SU-DHL-6 (cell line): ENCODE data around the gene DNASE1L1.
"Not testable (repeated sequence)": the region's sequence is repeated elsewhere in the genome, so short reads cannot be mapped to it uniquely, and the experiment has no call there.

Source experiments
- H2AFZ ChIP-seq: fragments of 200-600 bp; sonication (generic); 2 replicates; pipeline ENCODE4 v1.6.1; 2014; ENCODE audit warnings: low read depth, mild to moderate bottlenecking, moderate library complexity, mixed read lengths, antibody characterized with exemption, low read length; ENCODE audit not compliant: severe bottlenecking
- H3F3A ChIP-seq: fragments of 200-600 bp; shearing (Covaris generic); 2 replicates; pipeline ENCODE4 v1.6.0; 2016; ENCODE audit warnings: antibody characterized with exemption, mild to moderate bottlenecking; ENCODE audit not compliant: insufficient read depth
- H3K27ac ChIP-seq: fragments of 200-600 bp; sonication (generic); 2 replicates; pipeline ENCODE4 v1.5.1; 2016; ENCODE audit warnings: low read depth, mild to moderate bottlenecking, low read length, moderate library complexity, mixed read lengths
- H3K27me3 ChIP-seq: fragments of 200-600 bp; sonication (generic), shearing (Covaris generic); 2 replicates; pipeline ENCODE4 v1.6.0; 2014; ENCODE audit warnings: mild to moderate bottlenecking, low read length
- H3K36me3 ChIP-seq: fragments of 200-600 bp; sonication (generic); 2 replicates; pipeline ENCODE4 v1.6.1; 2014; ENCODE audit warnings: mild to moderate bottlenecking, low read length, mixed read lengths
- H3K4me2 ChIP-seq: fragments of 300-600, 200-600 bp; shearing (Covaris generic), sonication (generic); 2 replicates; pipeline ENCODE4 v1.6.0; 2014; ENCODE audit warnings: low read length, low read depth, mild to moderate bottlenecking; ENCODE audit not compliant: poor library complexity, severe bottlenecking
- H3K4me3 ChIP-seq: fragments of 200-600 bp; sonication (generic); 2 replicates; pipeline ENCODE4 v1.5.1; 2014; ENCODE audit warnings: antibody characterized with exemption, low read length, mild to moderate bottlenecking, mixed read lengths; ENCODE audit not compliant: insufficient read depth, poor library complexity, severe bottlenecking
- H3K79me2 ChIP-seq: fragments of 200-600 bp; sonication (generic); 2 replicates; pipeline ENCODE4 v1.6.1; 2014; ENCODE audit warnings: mild to moderate bottlenecking, low read length, moderate library complexity; ENCODE audit not compliant: insufficient read depth
- H3K9ac ChIP-seq: fragments of 200-600 bp; sonication (generic); 2 replicates; pipeline ENCODE4 v1.7.0; 2014; ENCODE audit warnings: mild to moderate bottlenecking, low read length
- H3K9me2 ChIP-seq: fragments of 200-600 bp; sonication (generic); replicated peaks from 2 replicates; pipeline ENCODE4 v1.6.1; 2014; ENCODE audit warnings: low read length; ENCODE audit not compliant: insufficient read depth
- H3K9me3 ChIP-seq: fragments of 200-600 bp; sonication (generic); 2 replicates; pipeline ENCODE4 v1.6.1; 2014; ENCODE audit warnings: low read length, mixed read lengths; ENCODE audit not compliant: insufficient read depth
- H4K20me1 ChIP-seq: fragments of 200-600 bp; sonication (generic); 2 replicates; pipeline ENCODE4 v1.6.1; 2014; ENCODE audit warnings: low read depth, mild to moderate bottlenecking, antibody characterized with exemption, low read length, moderate library complexity, mixed read lengths
- EZH2phosphoT487 ChIP-seq: fragments of 200-600 bp; sonication (generic), shearing (Covaris generic); conservative IDR thresholded peaks from 2 replicates; pipeline ENCODE4 v1.6.1; 2018; ENCODE audit warnings: mild to moderate bottlenecking, antibody characterized with exemption, low read length, moderate library complexity, mixed read lengths
- TF ChIP-seq, protein P1 (sequence below): fragments of 200-600 bp; sonication (generic); IDR thresholded peaks from one replicate; pipeline ENCODE4 v1.5.1; 2017; ENCODE audit warnings: antibody characterized with exemption, mild to moderate bottlenecking, low read length, moderate library complexity; ENCODE audit not compliant: insufficient read depth, poor library complexity, severe bottlenecking

DNASE1L1 gene

DNA sequence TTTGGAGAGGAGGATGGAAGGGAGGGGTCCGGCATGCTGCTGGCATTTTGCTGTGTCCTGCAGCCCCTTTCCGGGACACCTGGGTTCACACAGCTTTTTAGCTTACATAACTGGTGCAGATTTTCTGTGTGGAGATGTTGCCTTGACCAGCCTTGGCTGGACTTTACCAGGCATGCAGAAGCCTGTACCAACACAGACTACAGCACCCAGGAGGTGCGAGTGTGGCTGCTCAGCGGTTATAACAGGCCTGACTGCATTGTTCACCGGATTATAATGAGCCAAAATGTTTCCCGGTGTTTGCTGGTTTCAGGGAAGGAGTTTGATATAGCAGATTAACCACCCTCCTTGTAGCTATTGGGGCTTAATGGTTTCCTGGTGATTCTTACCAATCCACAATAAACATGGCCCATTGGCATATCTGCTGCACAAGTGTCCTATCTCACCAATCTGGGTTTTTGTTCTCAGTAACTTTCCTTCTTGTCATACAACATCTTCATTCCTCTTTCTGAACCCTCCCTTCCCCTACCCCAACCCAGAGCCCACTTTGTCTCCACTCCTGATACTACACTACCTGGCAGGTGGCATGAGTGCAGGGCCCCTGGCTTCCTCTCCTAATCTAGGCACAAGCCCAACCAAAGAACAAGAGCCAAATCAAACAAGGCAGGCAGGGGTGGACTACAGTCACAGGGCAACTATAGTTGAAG is 7.0 kb downstream of the DNASE1L1 start:
- Histone ChIP-seq H3K36me3 (peaks cover 12% of the 10 kb centered on the region), H2AFZ (no peak overlapping the region), H4K20me1 (no peaks in the 10 kb centered on the region; the same call in 1 of the 2 replicates), H3K27ac (peak overlapping the region; percentile 43), H3K9me3 (no peaks in the 10 kb centered on the region), H3K4me3 (no peak overlapping the region), H3K27me3 (no peaks in the 10 kb centered on the region), H3K9me2 (no peaks in the 10 kb centered on the region), H3K4me2 (no peak overlapping the region), H3K79me2 (peaks cover 10% of the 10 kb centered on the region; the same call in 1 of the 2 replicates), H3F3A (peaks cover 45% of the 10 kb centered on the region), H3K9ac (no peak overlapping the region)
- TF ChIP-seq, protein P1, sequence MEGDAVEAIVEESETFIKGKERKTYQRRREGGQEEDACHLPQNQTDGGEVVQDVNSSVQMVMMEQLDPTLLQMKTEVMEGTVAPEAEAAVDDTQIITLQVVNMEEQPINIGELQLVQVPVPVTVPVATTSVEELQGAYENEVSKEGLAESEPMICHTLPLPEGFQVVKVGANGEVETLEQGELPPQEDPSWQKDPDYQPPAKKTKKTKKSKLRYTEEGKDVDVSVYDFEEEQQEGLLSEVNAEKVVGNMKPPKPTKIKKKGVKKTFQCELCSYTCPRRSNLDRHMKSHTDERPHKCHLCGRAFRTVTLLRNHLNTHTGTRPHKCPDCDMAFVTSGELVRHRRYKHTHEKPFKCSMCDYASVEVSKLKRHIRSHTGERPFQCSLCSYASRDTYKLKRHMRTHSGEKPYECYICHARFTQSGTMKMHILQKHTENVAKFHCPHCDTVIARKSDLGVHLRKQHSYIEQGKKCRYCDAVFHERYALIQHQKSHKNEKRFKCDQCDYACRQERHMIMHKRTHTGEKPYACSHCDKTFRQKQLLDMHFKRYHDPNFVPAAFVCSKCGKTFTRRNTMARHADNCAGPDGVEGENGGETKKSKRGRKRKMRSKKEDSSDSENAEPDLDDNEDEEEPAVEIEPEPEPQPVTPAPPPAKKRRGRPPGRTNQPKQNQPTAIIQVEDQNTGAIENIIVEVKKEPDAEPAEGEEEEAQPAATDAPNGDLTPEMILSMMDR: no peak
- TF ChIP-seq EZH2phosphoT487: no peak

GRCh38 chrX:154401045-154401799 is 7.8 kb downstream of the DNASE1L1 start:
- Histone ChIP-seq H2AFZ (no peak overlapping the region), H3F3A (peaks cover 45% of the 10 kb centered on the region), H3K27me3 (no peaks in the 10 kb centered on the region), H3K36me3 (peaks cover 12% of the 10 kb centered on the region), H3K9me2 (no peaks in the 10 kb centered on the region), H4K20me1 (no peaks in the 10 kb centered on the region; the same call in 1 of the 2 replicates), H3K9me3 (no peaks in the 10 kb centered on the region), H3K27ac (peak overlapping the region; percentile 43; the same call in 1 of the 2 replicates), H3K4me3 (no peak overlapping the region), H3K4me2 (no peak overlapping the region), H3K9ac (no peak overlapping the region), H3K79me2 (peaks cover 10% of the 10 kb centered on the region; the same call in 1 of the 2 replicates)
- TF ChIP-seq EZH2phosphoT487: no peak
- TF ChIP-seq, protein P1: no peak

GRCh38 chrX:154400369-154400817 is 8.7 kb downstream of the DNASE1L1 start:
- peaks cover 12% of the 10 kb centered on the region for H3K36me3 ChIP-seq
- H3K9me2 ChIP-seq, H3K27ac ChIP-seq, H3K9me3 ChIP-seq, H2AFZ ChIP-seq, H3K9ac ChIP-seq, H3K4me3 ChIP-seq, H3K79me2 ChIP-seq, H4K20me1 ChIP-seq, H3K4me2 ChIP-seq, H3K27me3 ChIP-seq: not testable (repeated sequence)
- H3F3A ChIP-seq: peaks cover 45% of the 10 kb centered on the region
